IPS DF 4.7 (cell line): Measurements from ENCODE around the gene FAM50A.

Experiments used
- DNase-seq: peaks from one replicate; pipeline ENCODE4 v3.0.0-alpha.2; 2013; ENCODE audit warnings: low spot score; ENCODE audit errors: extremely low read depth

Gene FAM50A

GRCh38 chrX:154437971-154438893 is 5.7 kb upstream of the FAM50A start:
- DNase-seq: no peak

GRCh38 chrX:154439841-154440240 is 4.1 kb upstream of the FAM50A start:
- DNase-seq: no peak

- DNase-seq: no peak
These were observed 3.2 kb upstream of the FAM50A start for GRCh38 chrX:154440623-154441357.

GRCh38 chrX:154441564-154441963 is 2.4 kb upstream of the FAM50A start:
- DNase-seq: no peak

GRCh38 chrX:154441984-154442707 is 1.8 kb upstream of the FAM50A start:
- no peak for DNase-seq

- DNase-seq: no peak
These were observed 446 bp upstream of the FAM50A start for GRCh38 chrX:154443479-154443910.

- DNase-seq: no peak
These were observed 860 bp downstream of the FAM50A start for GRCh38 chrX:154444755-154445246.

- DNase-seq: no peak
These were observed 1.8 kb downstream of the FAM50A start for GRCh38 chrX:154445776-154446175.

GRCh38 chrX:154446430-154446829 is 2.5 kb downstream of the FAM50A start:
- no peak for DNase-seq

GRCh38 chrX:154448484-154448883 is 4.5 kb downstream of the FAM50A start:
- DNase-seq: no peak

- no peak for DNase-seq
These were observed 5.7 kb downstream of the FAM50A start for GRCh38 chrX:154449618-154450017.

GRCh38 chrX:154450312-154450711 is 6.4 kb downstream of the FAM50A start:
- no peak for DNase-seq

- no peak for DNase-seq
These were observed 8.9 kb downstream of the FAM50A start for GRCh38 chrX:154452823-154453222.

GRCh38 chrX:154457491-154458115 is 13.7 kb downstream of the FAM50A start:
- DNase-seq: no peak

- DNase-seq: no peak
These were observed 14.4 kb downstream of the FAM50A start, which contains the start of gene PLXNA3 for GRCh38 chrX:154458116-154458953. TSS of gene PLXNA3 (plus strand) at chrX:154458281. CDS start at chrX:154460184, 1,903 bp downstream.

GRCh38 chrX:154458954-154459778 is 15.2 kb downstream of the FAM50A start:
- DNase-seq: no peak

- DNase-seq: no peak
These were observed 15.9 kb downstream of the FAM50A start for GRCh38 chrX:154459832-154460231.

GRCh38 chrX:154460326-154460725 is 16.4 kb downstream of the FAM50A start:
- DNase-seq: no peak

- no peak for DNase-seq
These were observed 18.5 kb downstream of the FAM50A start for GRCh38 chrX:154462396-154462795.
